Hindlimb muscle (tissue), 1 donor: ENCODE data around the gene GPR31. TPM values are rescaled to one million over a fixed set of nuclear protein-coding genes. Genes with fewer than 3 reads are reported as not detected.
"Not testable (repeated sequence)": the region's sequence is repeated elsewhere in the genome, so short reads cannot be mapped to it uniquely, and the experiment has no call there.

Experiments
- DNase-seq: peaks from one replicate; pipeline ENCODE4 v3.0.0-alpha.2; 2013
- polyA plus RNA-seq: library from polyadenylated mRNA; unstranded; fragments of 120-200 nt; gene quantifications from one replicate; pipeline ENCODE4 v1.2.1, GENCODE V29; 2013; ENCODE audit not compliant: insufficient read length

Gene GPR31
- polyA plus RNA-seq: not detected

GRCh38 chr6:167157863-167158262 lies at the start of gene GPR31:
Gene GPR31 (minus strand): TSS chr6:167157980. CDS start chr6:167157831, 149 bp downstream.
- DNase-seq: no peak

- no peak for DNase-seq
Observed at GRCh38 chr6:167207527-167207926, 49.7 kb upstream of the GPR31 start.

- not testable (repeated sequence) for DNase-seq
Observed at GRCh38 chr6:167205316-167205715, 47.5 kb upstream of the GPR31 start.

- not testable (repeated sequence) for DNase-seq
Observed at GRCh38 chr6:167204059-167204348, 46.2 kb upstream of the GPR31 start.

DNA sequence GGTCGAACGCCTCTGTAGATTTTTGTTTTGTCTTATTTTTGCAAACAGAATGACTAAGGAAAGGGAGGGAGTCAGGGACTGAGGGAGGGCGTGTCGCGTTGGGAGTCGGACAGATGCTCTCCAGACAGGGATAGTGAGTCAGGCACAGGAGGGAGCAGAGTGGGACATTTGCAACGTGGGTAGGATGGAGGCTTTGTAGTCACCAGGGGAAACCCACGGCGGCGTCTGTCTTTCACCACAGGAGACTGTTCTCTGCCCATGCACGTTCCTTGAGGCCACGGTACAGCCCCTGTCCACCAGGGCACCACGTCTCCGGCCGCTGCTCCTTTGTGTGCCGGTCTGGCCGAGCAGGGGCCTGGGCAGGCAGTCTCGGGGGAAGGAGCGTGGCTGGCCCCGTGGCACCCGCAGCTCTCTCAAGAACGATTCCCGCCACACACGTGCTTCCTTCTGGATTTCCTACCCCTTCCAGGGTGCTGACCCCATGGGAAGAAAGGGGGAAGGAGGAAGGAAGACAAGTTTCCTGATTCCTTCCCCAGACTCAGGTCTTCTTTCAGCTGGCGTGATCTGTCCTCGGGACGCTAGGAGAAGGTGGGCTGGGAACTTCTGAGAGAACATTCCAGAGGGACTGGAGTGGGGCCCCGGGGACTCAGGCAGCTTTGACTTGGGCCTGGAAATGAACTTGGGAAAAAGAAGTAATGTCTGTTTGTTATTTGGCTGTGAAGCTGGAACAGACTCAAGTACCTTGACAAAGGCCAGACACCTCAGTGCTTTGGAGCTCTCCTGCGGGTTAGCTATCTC lies 45.7 kb upstream of the GPR31 start:
- not testable (repeated sequence) for DNase-seq

DNA sequence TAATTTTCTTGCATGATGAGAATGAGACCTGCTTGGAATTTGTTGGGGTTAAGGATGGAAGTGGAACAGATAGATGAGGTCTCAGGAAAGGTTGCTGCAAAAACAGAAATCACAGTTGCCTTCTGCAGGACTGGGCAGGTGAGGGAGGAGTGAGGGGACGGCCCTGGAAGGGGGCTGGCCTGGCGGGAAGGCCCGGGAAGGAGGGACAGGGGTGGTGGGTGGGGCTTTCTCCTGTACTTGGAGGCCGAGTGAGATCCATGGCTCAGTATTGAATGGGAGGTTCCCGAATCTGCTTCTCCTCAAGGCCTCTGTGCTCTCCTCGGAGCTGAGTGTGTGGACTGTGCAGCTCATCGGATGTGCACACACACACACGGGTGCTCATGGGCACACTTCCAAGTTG lies 44.8 kb upstream of the GPR31 start:
- not testable (repeated sequence) for DNase-seq

DNA sequence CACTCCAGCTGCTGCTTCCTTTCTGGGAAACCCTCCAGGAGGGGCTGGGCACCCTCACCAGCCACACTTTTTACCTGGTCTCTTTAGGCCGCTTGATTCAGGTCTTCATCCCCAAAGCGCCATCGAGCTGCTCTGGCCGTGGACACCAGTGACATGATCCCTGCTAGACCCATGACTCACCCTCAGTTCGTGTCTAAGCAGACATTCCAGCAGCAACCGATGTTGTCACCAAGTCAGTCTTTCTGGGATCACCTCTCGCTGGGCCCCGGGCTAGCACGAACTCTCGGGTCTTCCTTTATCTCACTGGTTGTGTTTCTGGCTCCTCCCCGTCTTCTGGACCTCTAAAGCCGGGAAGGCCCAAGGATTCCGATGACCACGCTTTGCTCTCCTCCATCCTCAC lies 43.0 kb upstream of the GPR31 start:
- DNase-seq: no peak

- not testable (repeated sequence) for DNase-seq
Observed at GRCh38 chr6:167195941-167196610, 38.3 kb upstream of the GPR31 start.

DNA sequence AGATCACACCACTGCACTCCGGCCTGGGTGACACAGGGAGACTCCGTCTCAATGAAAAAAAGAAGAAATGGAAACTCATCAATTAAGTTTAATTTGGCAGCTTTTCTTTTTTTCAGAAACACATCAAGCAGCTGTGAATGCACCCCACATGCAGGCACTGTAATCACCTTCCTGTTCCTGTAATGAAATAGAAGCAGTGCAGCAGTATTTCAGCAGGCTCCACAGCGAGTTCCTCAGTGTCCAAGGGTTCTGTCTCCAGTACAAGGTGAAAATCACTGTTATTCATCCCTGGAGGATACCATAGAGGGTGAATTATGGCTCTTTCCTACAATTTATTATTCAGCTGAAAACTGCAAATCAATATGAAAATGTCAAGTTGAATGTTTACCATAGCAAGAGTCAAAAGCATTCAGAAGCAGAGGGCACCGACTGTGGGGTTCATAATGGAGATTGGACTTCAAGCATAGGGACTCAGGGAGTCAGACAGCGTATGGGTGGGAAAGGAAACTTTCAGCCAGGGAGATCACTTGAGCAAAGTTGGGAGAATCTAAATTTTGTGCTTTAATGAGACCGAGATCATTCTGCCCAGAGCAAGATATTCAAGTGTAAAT lies 35.8 kb upstream of the GPR31 start:
- DNase-seq: not testable (repeated sequence)

GRCh38 chr6:167191043-167191583 lies 33.3 kb upstream of the GPR31 start:
- not testable (repeated sequence) for DNase-seq

- not testable (repeated sequence) for DNase-seq
Observed at GRCh38 chr6:167187275-167187674, 29.5 kb upstream of the GPR31 start.

- DNase-seq: not testable (repeated sequence)
Observed at GRCh38 chr6:167185101-167185500, 27.3 kb upstream of the GPR31 start.

DNA sequence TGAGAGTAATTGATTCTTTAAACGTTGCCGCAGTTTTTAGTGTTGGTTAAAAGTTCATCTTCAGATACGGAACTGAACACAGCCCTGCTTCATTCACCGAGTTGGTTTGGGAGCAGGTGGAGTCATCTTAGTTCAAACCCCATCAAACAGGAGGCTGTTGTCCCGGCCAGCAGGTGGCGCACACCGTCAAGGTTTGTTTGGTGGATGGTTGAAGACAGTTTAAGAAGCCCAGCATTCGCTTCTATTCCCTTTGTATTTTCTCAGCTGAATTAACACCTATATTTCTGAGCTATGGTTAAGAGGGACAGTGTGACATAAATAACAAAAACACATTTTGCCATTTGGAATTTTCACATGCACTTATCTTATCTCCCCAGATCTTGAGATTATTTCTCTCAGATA lies 25.1 kb upstream of the GPR31 start:
- DNase-seq: not testable (repeated sequence)

DNA sequence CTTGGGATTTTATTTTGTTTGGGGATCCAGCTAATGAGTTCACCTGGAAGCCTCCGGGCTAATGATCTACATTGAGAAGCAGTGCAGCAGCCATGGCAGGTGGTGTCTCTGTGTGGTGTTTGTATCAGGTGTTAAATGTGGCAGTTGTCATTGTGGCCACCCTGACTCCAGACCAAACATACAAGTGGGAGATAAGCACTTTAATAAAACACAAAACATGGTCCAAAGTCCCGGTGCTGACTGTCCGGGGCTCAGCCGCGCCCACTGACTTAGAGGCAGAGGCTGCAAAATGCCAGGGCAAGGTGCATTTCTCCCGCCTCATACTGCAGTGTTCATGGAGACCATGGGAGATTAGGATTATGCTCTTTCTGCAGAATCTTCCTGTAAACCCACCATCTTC lies 23.6 kb upstream of the GPR31 start:
- DNase-seq: not testable (repeated sequence)

- not testable (repeated sequence) for DNase-seq
Observed at GRCh38 chr6:167180086-167180485, 22.3 kb upstream of the GPR31 start.

DNA sequence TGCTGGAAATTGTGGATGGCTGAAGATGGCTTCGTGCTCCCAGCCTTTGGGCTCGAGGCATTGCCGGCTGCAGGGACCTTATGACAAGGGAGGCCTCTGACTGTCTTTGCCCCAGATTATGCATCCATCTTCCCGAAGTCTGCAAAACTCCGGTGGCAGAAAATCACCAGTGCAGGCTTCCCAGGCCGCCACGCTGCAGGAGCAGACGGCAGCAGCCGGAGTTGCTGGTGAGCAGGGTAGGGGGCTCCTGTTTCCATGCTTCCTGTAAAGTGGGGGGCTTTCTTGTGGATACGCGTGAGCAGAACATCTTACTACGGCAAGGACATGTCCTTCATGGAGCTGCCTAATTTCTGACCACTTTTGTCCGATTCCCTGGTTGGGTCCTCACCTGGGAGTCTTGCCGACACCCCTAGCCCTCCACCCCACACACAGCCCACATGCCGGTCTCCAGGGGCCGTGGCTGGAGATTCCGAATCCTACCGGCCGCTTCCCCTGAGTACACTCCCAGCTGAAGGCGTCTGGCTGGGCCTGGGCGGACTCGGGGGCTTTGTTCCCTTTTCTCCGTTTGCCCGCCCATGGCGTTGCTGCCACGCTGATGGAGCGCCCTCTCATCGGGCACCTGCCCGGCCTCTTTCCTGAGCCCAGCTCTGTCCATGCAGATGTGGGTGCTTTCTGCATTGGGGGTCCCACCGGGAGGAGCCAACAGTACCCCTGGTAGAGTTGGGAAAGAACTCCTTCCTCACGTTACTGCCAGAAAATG lies 21.3 kb upstream of the GPR31 start:
- not testable (repeated sequence) for DNase-seq

DNA sequence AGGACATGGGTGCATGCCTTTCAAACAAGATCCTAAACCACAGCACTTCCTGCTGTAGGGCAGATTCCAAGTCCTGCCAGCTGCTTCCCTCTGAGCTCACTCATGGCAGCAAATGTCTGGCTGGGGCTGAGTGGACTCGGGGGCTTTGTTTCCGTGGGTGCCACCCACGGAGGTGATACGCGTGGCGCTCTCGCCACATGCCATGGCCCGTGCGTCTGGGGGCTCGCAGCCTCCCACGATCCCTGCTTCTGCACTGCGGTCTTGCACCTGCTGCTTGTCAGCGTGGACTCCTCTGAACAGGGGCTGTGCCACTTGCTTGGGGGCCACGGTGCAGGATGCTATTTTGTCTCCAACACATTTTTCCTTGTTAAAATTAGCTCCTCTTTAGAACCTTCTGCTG lies 19.5 kb upstream of the GPR31 start:
- not testable (repeated sequence) for DNase-seq

DNA sequence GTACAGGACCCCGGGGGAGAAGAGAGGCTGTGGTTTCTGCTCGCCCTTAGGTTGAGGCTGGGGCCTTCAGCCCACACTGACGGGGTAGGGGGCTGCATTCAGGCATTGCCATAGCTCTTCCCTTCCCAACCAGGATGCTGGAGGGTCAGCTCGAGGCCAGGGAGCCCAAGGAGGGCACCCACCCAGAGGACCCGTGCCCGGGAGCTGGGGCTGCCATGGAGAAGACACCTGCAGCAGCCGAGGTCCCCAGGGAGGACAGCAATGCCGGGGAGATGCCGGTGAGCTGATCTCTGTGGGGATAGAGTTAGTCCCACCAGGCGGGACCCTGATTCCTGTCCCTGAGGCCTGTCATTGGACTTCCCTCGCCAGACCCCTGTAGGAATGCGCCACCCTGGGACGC lies 14.2 kb upstream of the GPR31 start:
- DNase-seq: not testable (repeated sequence)

- not testable (repeated sequence) for DNase-seq
Observed at GRCh38 chr6:167171300-167171699, 13.5 kb upstream of the GPR31 start.

DNA sequence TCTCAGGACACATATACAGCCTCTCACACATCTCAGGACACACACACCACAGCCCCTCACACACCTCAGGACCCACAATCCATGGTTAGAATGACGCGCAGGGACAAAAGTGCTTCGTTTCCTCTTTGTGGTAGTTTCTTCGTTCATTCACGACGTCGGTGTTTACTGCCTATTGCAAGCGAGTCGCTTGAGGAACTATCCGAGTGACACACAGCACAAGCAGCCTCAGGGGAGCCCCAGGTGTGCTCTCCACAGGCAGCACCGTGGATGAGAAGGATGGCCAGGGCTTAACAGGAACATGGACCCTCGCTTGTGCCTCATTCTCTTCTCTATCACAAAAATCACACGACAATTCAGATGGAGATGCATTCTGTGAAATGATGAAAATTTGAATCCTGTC lies 12.1 kb upstream of the GPR31 start:
- DNase-seq: not testable (repeated sequence)

DNA sequence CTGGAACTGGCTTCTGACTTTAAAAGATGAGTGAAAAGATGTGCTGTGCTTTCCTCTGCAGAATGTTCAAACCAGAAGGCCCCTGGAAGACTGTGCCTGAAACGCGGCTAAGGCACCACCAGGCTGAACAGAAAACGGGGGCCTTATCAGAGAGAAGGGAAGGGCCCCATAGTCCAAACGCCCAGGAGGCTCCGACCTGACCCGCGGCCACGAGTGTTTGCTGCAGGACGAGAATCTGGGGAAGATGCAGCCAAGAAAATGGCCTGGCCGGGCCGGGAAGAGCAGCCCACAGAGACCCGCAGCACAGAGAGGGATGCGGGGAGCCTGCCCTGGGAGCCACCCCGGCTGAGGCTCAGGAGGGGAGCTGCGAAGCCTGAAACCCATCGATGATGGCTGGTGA lies 10.5 kb upstream of the GPR31 start:
- DNase-seq: not testable (repeated sequence)

- not testable (repeated sequence) for DNase-seq
Observed at GRCh38 chr6:167167699-167168098, 9.9 kb upstream of the GPR31 start.
